Stomach smooth muscle (tissue), 2 donors: ENCODE measurements around the gene MMS22L.
"Not testable (repeated sequence)": the region's sequence is repeated elsewhere in the genome, so short reads cannot be mapped to it uniquely, and the experiment has no call there.

ENCODE experiments used
- H3K27ac ChIP-seq: one replicate; pipeline ENCODE4 v1.7.0; 2013; ENCODE audit warnings: mild to moderate bottlenecking, low read length, inconsistent platforms
- H3K27me3 ChIP-seq, 2 donors: one replicate each; pipeline ENCODE4 v1.7.0; 2013; ENCODE audit warnings: low read length in 2 of 2; ENCODE audit not compliant: insufficient read depth in 2 of 2, control insufficient read depth in 1 of 2
- H3K36me3 ChIP-seq, 2 donors: one replicate each; pipeline ENCODE4 v1.7.0; 2013; ENCODE audit warnings: low read length in 2 of 2; ENCODE audit not compliant: control insufficient read depth in 2 of 2, insufficient read depth in 2 of 2
- H3K4me1 ChIP-seq: one replicate; pipeline ENCODE4 v1.7.0; 2013; ENCODE audit warnings: low read length; ENCODE audit not compliant: control insufficient read depth, insufficient read depth
- H3K4me3 ChIP-seq, 2 donors: one replicate each; pipeline ENCODE4 v1.7.0; 2013; ENCODE audit warnings: low read length in 2 of 2
- H3K9ac ChIP-seq, 2 donors: one replicate each; pipeline ENCODE4 v1.7.0; 2013; ENCODE audit warnings: low read length in 2 of 2, mild to moderate bottlenecking in 1 of 2
- H3K9me3 ChIP-seq, 2 donors: one replicate each; pipeline ENCODE4 v1.7.0; 2013; ENCODE audit warnings: low read length in 2 of 2; ENCODE audit not compliant: control insufficient read depth in 2 of 2
- donor health status: healthy.
- donor health status: Pancreatic carcinoma.

Gene MMS22L

DNA sequence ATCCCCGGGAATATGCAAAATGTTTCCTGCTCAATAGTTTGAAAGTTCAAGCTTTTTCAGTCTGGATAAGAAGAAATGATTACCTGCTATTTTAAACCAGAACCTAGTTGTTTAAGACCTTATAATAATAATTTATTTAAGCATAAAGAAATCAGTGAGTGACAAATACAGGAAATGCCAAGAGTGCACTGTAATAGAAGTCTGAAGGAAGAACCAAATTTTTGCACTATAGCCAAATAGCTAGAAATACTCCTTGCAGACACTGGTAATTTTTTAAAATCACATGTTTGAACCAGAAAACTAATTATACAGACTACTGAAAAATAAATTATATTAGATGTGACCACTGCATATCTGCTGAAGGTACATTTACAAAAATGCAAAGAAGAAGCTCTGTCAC lies 93.2 kb downstream of the MMS22L start:
- H3K9me3 ChIP-seq, result no peaks in the 10 kb centered on the region
- H3K36me3 ChIP-seq, result no peaks in the 10 kb centered on the region
- H3K4me3 ChIP-seq, result no peak overlapping the region
- H3K27ac ChIP-seq, result no peak overlapping the region
- no peaks in the 10 kb centered on the region for H3K27me3 ChIP-seq
- H3K9ac ChIP-seq, result no peak overlapping the region
- no peaks in the 10 kb centered on the region for H3K4me1 ChIP-seq

DNA sequence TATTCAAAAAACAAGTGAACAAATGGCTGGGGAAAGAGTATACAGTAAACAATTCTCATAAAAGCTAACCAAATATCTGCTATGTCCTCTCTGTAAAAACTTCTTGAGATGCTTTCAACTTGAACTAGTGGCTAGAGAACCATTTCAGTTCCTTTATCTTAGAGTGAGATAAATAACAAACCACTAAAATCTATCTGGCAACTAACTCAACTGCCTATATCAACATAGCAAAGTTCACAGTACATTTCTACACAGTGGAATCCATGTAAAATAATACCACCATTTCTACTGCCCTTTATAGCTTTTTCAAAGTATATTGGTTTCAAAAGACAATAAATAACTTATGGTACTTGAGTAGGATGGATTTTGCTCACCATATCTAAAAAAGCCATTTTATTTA lies 95.1 kb downstream of the MMS22L start:
- Histone ChIP-seq H3K36me3 (no peaks in the 10 kb centered on the region), H3K27ac (no peak overlapping the region), H3K9ac (no peak overlapping the region), H3K4me1 (no peaks in the 10 kb centered on the region), H3K4me3 (no peak overlapping the region), H3K9me3 (no peaks in the 10 kb centered on the region), H3K27me3 (no peaks in the 10 kb centered on the region)

DNA sequence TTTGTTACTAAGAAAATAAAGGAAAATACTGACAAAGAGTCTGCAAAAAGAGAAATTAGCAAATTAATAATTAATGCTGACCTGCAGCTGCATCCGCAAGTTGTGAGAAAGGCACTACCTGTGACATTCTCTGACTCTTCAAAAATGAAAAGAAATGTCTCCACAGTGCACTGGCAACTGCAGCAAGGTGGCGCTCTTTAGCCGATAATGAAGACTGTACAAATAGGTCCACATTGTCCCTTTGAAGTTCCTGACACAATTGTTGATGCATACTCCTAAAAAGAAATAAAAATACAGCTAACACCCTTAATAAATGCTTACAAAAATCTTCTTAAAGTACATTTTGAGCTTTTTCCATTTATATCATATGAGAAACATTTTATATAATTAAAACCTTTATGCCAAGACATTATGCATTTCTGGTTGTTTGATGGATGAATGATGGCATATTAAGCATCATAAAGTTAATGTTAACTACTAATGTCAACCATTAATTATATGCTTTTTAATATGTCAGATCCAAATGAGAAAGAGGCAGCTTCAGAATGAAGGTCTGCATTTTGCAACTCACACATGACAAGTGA lies 96.5 kb downstream of the MMS22L start:
- Histone ChIP-seq H3K27ac (no peak overlapping the region), H3K4me1 (no peaks in the 10 kb centered on the region), H3K36me3 (no peaks in the 10 kb centered on the region), H3K27me3 (no peaks in the 10 kb centered on the region), H3K4me3 (no peak overlapping the region), H3K9ac (no peak overlapping the region), H3K9me3 (no peaks in the 10 kb centered on the region)

DNA sequence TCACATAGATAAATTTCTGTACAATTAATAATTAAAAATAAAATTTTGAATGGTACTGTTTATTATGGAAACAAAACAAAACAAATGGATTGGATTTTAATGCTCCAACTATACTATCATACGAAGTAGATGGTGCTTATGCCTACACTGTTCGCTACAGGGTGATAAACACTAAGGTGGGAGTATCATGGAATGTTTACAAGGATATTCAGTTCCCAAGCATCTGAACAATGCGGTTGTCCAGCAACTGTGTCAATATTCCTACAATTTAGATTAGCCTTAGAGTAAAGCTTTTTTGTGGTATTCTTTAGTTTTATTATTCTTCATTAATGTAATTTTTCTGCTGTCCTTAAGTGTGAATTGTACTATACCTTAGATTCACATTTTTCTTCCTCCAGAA lies 105.1 kb downstream of the MMS22L start:
- no peaks in the 10 kb centered on the region for H3K27me3 ChIP-seq
- H3K36me3 ChIP-seq, result no peaks in the 10 kb centered on the region
- H3K4me3 ChIP-seq, result no peak overlapping the region

DNA sequence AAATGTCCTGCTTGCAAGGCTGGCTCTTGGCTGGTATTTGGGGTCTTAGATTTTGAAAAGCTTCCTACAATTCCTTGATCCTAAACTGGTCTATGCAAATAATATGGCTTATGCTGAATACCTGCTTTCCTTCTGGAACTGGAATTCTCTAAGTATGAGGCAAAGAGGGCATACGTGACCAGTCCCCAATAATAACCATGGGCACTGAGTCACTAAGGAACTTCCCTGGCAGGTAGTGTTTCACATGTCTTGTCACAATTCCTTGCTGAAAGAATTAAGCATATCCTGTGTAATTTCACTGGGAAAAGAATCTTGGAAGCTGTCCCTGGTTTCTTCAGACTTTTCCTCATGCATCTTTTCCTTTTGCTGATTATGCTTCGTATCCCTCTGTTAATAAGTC lies 106.5 kb downstream of the MMS22L start:
- H3K9ac ChIP-seq, result no peak overlapping the region
- no peaks in the 10 kb centered on the region for H3K4me1 ChIP-seq
- H3K36me3 ChIP-seq, result no peaks in the 10 kb centered on the region
- H3K9me3 ChIP-seq, result no peaks in the 10 kb centered on the region
- no peak overlapping the region for H3K4me3 ChIP-seq
- H3K27ac ChIP-seq, result no peak overlapping the region
- H3K27me3 ChIP-seq, result no peaks in the 10 kb centered on the region

More for the DNA sequence above, 105.1 kb downstream of the MMS22L start:
- no peak overlapping the region for H3K27ac ChIP-seq
- no peaks in the 10 kb centered on the region for H3K9me3 ChIP-seq
- no peaks in the 10 kb centered on the region for H3K4me1 ChIP-seq
- no peak overlapping the region for H3K9ac ChIP-seq

DNA sequence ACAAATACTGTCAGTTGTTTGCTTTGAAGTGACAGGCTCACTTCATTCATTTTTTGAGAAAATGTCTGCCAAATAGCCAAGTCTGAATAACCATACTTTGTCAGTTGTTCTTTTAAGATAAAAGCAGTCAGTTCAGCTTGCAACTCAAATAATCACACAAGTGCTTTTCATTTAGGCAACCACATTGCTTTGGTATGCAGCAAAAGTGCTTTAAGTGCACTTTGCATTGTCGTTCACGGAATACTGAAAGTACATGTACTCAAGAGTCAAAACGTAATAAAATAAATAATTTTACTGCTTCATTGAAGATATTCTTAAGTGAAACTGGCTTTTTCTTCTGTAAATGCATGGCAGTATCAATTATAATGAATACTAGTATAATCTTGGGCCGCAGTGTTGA lies 107.2 kb downstream of the MMS22L start:
- Histone ChIP-seq H3K4me1 (no peaks in the 10 kb centered on the region), H3K4me3 (no peak overlapping the region), H3K9me3 (no peaks in the 10 kb centered on the region), H3K27ac (no peak overlapping the region), H3K27me3 (no peaks in the 10 kb centered on the region), H3K36me3 (no peaks in the 10 kb centered on the region), H3K9ac (no peak overlapping the region)

DNA sequence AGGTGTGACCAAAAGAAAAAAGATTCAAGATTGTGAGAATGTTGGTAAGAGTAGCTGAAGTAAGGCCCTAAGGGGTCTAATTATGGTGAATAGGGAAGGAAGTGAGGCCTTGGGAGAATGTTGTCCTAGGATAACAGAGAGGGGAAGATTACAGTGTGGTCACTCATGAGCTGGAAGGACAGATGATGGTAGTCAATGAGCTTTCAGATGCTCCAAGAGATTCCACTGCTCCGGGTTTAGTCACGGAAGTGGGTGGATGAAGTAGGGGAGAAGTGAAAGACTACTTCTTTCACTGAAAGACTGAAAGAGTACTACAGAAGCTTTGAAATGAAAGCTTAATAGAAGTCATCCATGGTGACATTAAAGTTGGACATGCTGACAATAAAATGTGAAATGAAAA lies 108.5 kb downstream of the MMS22L start:
- Histone ChIP-seq H3K9me3 (no peaks in the 10 kb centered on the region), H3K4me1 (no peaks in the 10 kb centered on the region), H3K4me3 (no peak overlapping the region), H3K36me3 (no peaks in the 10 kb centered on the region), H3K27ac (no peak overlapping the region), H3K27me3 (no peaks in the 10 kb centered on the region), H3K9ac (no peak overlapping the region)

DNA sequence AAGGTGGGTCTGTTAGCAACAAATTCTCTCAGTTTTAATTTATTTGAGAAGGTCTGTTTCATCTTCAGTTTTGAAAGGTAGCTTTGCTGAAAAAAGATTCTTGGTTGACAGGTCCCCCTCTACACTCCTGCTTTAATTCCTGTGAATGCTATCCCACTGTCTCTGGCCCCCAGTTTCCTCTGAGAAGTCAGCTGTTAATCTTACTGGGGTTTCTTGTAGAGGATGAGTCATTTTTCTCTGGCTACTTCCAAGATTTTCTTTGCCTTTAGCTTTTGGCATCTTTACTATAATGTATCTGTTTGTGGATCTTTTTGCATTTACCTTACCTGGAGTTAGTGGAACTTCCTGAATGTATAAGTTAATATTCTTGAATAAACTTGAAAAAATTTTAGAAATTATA lies 122.7 kb downstream of the MMS22L start:
- Histone ChIP-seq H3K9ac (no peak overlapping the region), H3K4me3 (no peak overlapping the region), H3K9me3 (no peaks in the 10 kb centered on the region), H3K4me1 (no peaks in the 10 kb centered on the region), H3K27me3 (no peaks in the 10 kb centered on the region), H3K27ac (no peak overlapping the region), H3K36me3 (peaks cover 0 to 2% of the 10 kb centered on the region in 2 donors)

DNA sequence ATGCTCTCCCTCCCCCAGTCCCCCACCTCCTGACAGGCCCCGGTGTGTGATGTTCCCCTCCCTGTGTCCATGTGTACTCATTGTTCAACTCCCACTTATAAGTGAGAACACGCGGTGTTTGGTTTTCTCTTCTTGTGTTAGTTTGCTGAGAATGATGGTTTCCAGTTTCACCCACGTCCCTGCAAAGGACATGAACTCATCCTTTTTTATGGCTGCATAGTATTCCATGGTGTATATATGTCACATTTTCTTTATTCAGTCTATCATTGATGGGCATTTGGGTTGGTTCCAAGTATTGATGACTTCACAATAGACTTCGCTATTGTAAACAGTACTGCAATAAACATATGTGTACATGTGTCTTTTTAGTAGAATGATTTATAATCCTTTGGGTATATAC lies 127.6 kb downstream of the MMS22L start:
- H3K9ac ChIP-seq, H3K4me3 ChIP-seq, H3K27me3 ChIP-seq, H3K4me1 ChIP-seq, H3K27ac ChIP-seq, H3K9me3 ChIP-seq, H3K36me3 ChIP-seq: not testable (repeated sequence)

DNA sequence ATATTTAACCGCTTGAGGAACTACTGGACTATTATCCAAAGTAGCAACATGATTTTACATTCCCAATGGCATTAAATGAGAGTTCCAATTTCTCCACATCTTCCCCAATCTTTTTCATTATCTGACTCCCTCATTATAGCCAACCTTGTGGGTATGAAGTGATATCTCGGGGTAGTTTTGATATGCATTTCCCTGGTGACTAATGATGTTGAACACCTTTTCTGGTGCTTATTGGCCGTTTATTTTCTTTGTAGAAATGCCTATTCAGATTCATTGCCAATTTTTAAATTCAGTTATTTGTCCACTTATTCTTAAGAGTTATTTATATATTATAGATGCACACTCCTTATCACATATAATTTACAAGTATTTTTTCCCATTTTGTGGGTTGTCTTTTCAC lies 129.0 kb downstream of the MMS22L start:
- Histone ChIP-seq H3K4me1 (no peaks in the 10 kb centered on the region), H3K9ac (no peak overlapping the region), H3K9me3 (no peaks in the 10 kb centered on the region)

DNA sequence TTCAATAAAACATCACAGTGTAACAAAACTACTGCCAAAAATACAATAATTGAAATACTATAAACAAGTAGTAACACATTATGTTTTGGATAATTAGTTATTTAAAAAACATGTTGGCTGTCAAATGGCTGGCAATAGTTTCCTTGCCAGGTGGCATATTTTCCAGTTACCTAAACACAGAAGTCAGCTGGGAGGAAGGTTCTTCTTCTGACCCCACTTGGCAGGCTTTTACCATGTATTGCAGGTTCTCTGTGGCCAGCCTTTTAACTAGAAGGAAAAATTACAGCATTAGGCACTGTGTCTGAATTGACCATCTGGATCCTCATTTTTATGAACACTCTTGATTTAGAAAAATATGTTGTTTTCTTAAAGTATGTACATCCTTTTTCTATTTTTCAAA lies 131.4 kb downstream of the MMS22L start:
- Histone ChIP-seq H3K4me1 (no peaks in the 10 kb centered on the region), H3K36me3 (peaks cover 0 to 2% of the 10 kb centered on the region in 2 donors), H3K9ac (no peak overlapping the region), H3K4me3 (no peak overlapping the region), H3K27me3 (no peaks in the 10 kb centered on the region), H3K9me3 (no peaks in the 10 kb centered on the region), H3K27ac (no peak overlapping the region)

More for the DNA sequence above, 129.0 kb downstream of the MMS22L start:
- Histone ChIP-seq H3K27ac (no peak overlapping the region), H3K27me3 (no peaks in the 10 kb centered on the region), H3K4me3 (no peak overlapping the region), H3K36me3 (peaks cover 0 to 2% of the 10 kb centered on the region in 2 donors)
